Glutamatergic neuron (in vitro differentiated cells): Measurements from ENCODE around the gene KLHL36. TPM values are rescaled to one million over a fixed set of nuclear protein-coding genes. Genes with fewer than 3 reads are reported as not detected.

Experiments
- DNase-seq: peaks from one replicate; pipeline ENCODE4 v3.0.0; 2022
- H3K27ac Mint-ChIP-seq: one replicate; pipeline ENCODE4 v1.8.0; 2020; ENCODE audit warnings: mild to moderate bottlenecking, mixed read lengths, inconsistent platforms; ENCODE audit not compliant: unreplicated experiment
- H3K27me3 Mint-ChIP-seq: one replicate; pipeline ENCODE4 v1.8.0; 2020; ENCODE audit warnings: mild to moderate bottlenecking, moderate library complexity, mixed read lengths, inconsistent platforms; ENCODE audit not compliant: unreplicated experiment
- H3K36me3 Mint-ChIP-seq: one replicate; pipeline ENCODE4 v1.8.0; 2020; ENCODE audit warnings: mild to moderate bottlenecking, mixed read lengths, inconsistent platforms; ENCODE audit not compliant: unreplicated experiment
- H3K4me1 Mint-ChIP-seq: one replicate; pipeline ENCODE4 v1.8.0; 2020; ENCODE audit warnings: mild to moderate bottlenecking, low read depth, mixed read lengths, inconsistent platforms; ENCODE audit not compliant: unreplicated experiment
- H3K4me3 Mint-ChIP-seq: one replicate; pipeline ENCODE4 v1.8.0; 2020; ENCODE audit warnings: mild to moderate bottlenecking, mixed read lengths, inconsistent platforms; ENCODE audit not compliant: unreplicated experiment
- H3K9me3 Mint-ChIP-seq: one replicate; pipeline ENCODE4 v1.8.0; 2020; ENCODE audit warnings: mild to moderate bottlenecking, moderate library complexity, mixed read lengths, inconsistent platforms; ENCODE audit not compliant: unreplicated experiment
- CTCF ChIP-seq: fragments of 200-600 bp; sonication (generic); IDR thresholded peaks from one replicate; pipeline ENCODE4 v1.5.0; 2021; ENCODE audit not compliant: partially characterized antibody, unreplicated experiment
- total RNA-seq: library from RNA; stranded (reverse); fragmentation: NEBNext Ultra II Directional; extraction: Animal tissue kit (Norgen Biotek cat#: 25700); gene quantifications from one replicate; pipeline ENCODE4 v1.2.1, GENCODE V29; 2021; ENCODE audit not compliant: unreplicated experiment

The KLHL36 gene
- total RNA-seq, 1 donor from 2014 or later: 38.2 TPM

- no peak overlapping the region for H3K27ac Mint-ChIP-seq
- H3K4me3 Mint-ChIP-seq: no peak overlapping the region
- H3K36me3 Mint-ChIP-seq: peaks cover 5% of the 10 kb centered on the region
- no peak for TF ChIP-seq CTCF
- no peak for DNase-seq
- peaks cover 3% of the 10 kb centered on the region for H3K27me3 Mint-ChIP-seq
- peaks cover 50% of the 10 kb centered on the region for H3K4me1 Mint-ChIP-seq
- peaks cover 4% of the 10 kb centered on the region for H3K9me3 Mint-ChIP-seq
These were observed 44.4 kb upstream of the KLHL36 start for GRCh38 chr16:84603940-84604339.

- H3K4me1 Mint-ChIP-seq: peaks cover 47% of the 10 kb centered on the region
- H3K27ac Mint-ChIP-seq: peak overlapping the region; percentile 28
- TF ChIP-seq CTCF: no peak
- no peak for DNase-seq
- H3K27me3 Mint-ChIP-seq: peaks cover 5% of the 10 kb centered on the region
- peaks cover 4% of the 10 kb centered on the region for H3K9me3 Mint-ChIP-seq
- H3K4me3 Mint-ChIP-seq: peak overlapping the region; percentile 63
- H3K36me3 Mint-ChIP-seq: peaks cover 5% of the 10 kb centered on the region
These were observed 43.8 kb upstream of the KLHL36 start for GRCh38 chr16:84604477-84605013.

- no peak overlapping the region for H3K27ac Mint-ChIP-seq
- no peak for DNase-seq
- peaks cover 2% of the 10 kb centered on the region for H3K9me3 Mint-ChIP-seq
- H3K27me3 Mint-ChIP-seq: peaks cover 2% of the 10 kb centered on the region
- peaks cover 41% of the 10 kb centered on the region for H3K4me1 Mint-ChIP-seq
- H3K4me3 Mint-ChIP-seq: no peak overlapping the region
- H3K36me3 Mint-ChIP-seq: peaks cover 5% of the 10 kb centered on the region
- TF ChIP-seq CTCF: no peak
These were observed 42.9 kb upstream of the KLHL36 start for GRCh38 chr16:84605339-84605848.

- H3K27me3 Mint-ChIP-seq: peaks cover 2% of the 10 kb centered on the region
- peaks cover 9% of the 10 kb centered on the region for H3K36me3 Mint-ChIP-seq
- DNase-seq: no peak
- peaks cover 41% of the 10 kb centered on the region for H3K4me1 Mint-ChIP-seq
- peaks cover 3% of the 10 kb centered on the region for H3K9me3 Mint-ChIP-seq
- no peak for TF ChIP-seq CTCF
- H3K4me3 Mint-ChIP-seq: no peak overlapping the region
- no peak overlapping the region for H3K27ac Mint-ChIP-seq
These were observed 42.0 kb upstream of the KLHL36 start for GRCh38 chr16:84606081-84606875.

GRCh38 chr16:84607061-84607460 is 41.2 kb upstream of the KLHL36 start:
- Mint-ChIP-seq H3K9me3 (peaks cover 3% of the 10 kb centered on the region), H3K27ac (no peak overlapping the region), H3K36me3 (peaks cover 16% of the 10 kb centered on the region), H3K4me3 (no peak overlapping the region), H3K27me3 (peaks cover 5% of the 10 kb centered on the region), H3K4me1 (peaks cover 45% of the 10 kb centered on the region)
- DNase-seq: no peak
- no peak for TF ChIP-seq CTCF
